ENCODE results near the gene RAPGEF6. TPM values are rescaled to one million over a fixed set of nuclear protein-coding genes. Genes with fewer than 3 reads are reported as not detected.
"Not testable (repeated sequence)": the region's sequence is repeated elsewhere in the genome, so short reads cannot be mapped to it uniquely, and the experiment has no call there.

The RAPGEF6 gene
- total RNA-seq, 5 donors from 2014 or later (not counting 1 experiment from before 2014, with no cell fraction given) = 82.9 to 122 (median 87.7) TPM

DNA sequence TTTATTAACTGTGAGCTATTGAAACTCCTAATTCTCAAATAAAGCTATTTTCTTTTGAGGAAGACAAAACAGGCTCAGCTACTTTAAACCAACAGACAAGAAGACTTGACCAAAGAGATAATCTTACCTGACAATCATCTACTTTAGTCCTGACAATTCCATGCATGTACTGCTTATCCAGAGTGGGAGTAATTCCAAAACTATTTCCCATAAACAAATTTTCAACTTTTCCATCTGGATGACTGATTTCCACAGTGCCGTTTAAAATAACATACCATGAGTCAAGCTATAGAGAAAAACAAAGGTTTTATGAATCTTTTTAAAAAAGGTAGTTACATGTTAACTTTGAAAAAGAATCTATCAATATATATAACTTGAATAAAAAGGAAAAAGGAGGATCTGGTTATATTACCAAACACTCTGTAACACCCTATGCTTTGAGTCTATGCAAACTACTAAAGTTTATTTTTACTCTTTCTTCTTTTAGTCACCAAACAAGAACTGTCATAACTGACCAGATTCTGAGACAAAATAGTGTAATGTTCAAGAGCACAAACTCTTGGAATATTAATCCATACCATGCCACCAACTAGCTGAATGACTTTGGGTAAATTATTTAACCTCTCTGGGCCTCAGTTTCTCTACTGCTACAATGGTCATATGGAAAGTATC is 129.7 kb downstream of the RAPGEF6 start:
- peak overlapping the region; percentile 44 to 67 for H3K27ac Mint-ChIP-seq
- no CpG with 5 or more reads among the region's 1 CpG for WGBS (ENCODE audit: insufficient coverage)
- ATAC-seq (replicated peaks in 1 of 4) (no peak), DNase-seq (no peak)
- H3K9me3 Mint-ChIP-seq = no peaks in the 10 kb centered on the region
- H3K27me3 ChIP-seq (replicated peaks in 1 of 2; ENCODE audit: control insufficient read depth in 2 of 2, extremely low read depth in 1 of 2, insufficient read depth in 2 of 2, low read length in 1 of 2) = no peaks in the 10 kb centered on the region
- no peaks in the 10 kb centered on the region for H3K4me1 ChIP-seq (ENCODE audit: control insufficient read depth in 1 of 2, extremely low read depth in 1 of 2, insufficient read depth in 2 of 2, low read length in 2 of 2)
- no peak overlapping the region for H3K4me3 ChIP-seq (ENCODE audit: control insufficient read depth in 1 of 2, extremely low read depth in 1 of 2, low read length in 1 of 2)
- no peaks in the 10 kb centered on the region for H3K27me3 Mint-ChIP-seq
- no peaks in the 10 kb centered on the region for H3K9me3 ChIP-seq
- no peak overlapping the region for H3K4me3 Mint-ChIP-seq
- peaks cover 53% of the 10 kb centered on the region for H3K36me3 Mint-ChIP-seq
- H3K27ac ChIP-seq (ENCODE audit: low read length) = no peak overlapping the region
- POLR2A ChIA-PET = interaction anchor here (0.6 to 1.2 kb wide), 5 partner anchors 10 to 230 kb away, joined by 3 to 9 read pairs (median 3); no protein-coding TSS in a partner anchor
- CTCF ChIA-PET = interaction anchor here (0.6 to 1.0 kb wide), 4 partner anchors 10 to 124 kb away, joined by 3 to 10 read pairs (median 5); no protein-coding TSS in a partner anchor
- H3K4me1 Mint-ChIP-seq = peaks cover 18 to 43% (median 26%) of the 10 kb centered on the region in 3 donors
- H3K36me3 ChIP-seq (ENCODE audit: control insufficient read depth in 2 of 2, extremely low read depth in 1 of 2, insufficient read depth in 1 of 2, low read length in 1 of 2) = peaks cover 5 to 60% of the 10 kb centered on the region in 2 donors

- ChIA-PET POLR2A (interaction anchor here in 1 of 2 donors (0.7 kb wide), 1 partner anchor 33 kb away, joined by 3 read pairs; no protein-coding TSS in a partner anchor), CTCF (interaction anchor here in 1 of 2 donors (0.7 kb wide), 2 partner anchors 28 to 37 kb away, joined by 3 read pairs; no protein-coding TSS in a partner anchor)
- Histone ChIP-seq H3K9me3 (no peaks in the 10 kb centered on the region), H3K36me3 (ENCODE audit: control insufficient read depth in 2 of 2, extremely low read depth in 1 of 2, insufficient read depth in 1 of 2, low read length in 1 of 2) (peaks cover 17 to 74% of the 10 kb centered on the region in 2 donors), H3K4me3 (ENCODE audit: control insufficient read depth in 1 of 2, extremely low read depth in 1 of 2, low read length in 1 of 2) (no peak overlapping the region), H3K27ac (ENCODE audit: low read length) (no peak overlapping the region), H3K27me3 (replicated peaks in 1 of 2; ENCODE audit: control insufficient read depth in 2 of 2, extremely low read depth in 1 of 2, insufficient read depth in 2 of 2, low read length in 1 of 2) (no peaks in the 10 kb centered on the region), H3K4me1 (ENCODE audit: control insufficient read depth in 1 of 2, extremely low read depth in 1 of 2, insufficient read depth in 2 of 2, low read length in 2 of 2) (no peaks in the 10 kb centered on the region)
- ATAC-seq (replicated peaks in 1 of 4) (no peak), DNase-seq (no peak)
- Mint-ChIP-seq H3K9me3 (no peaks in the 10 kb centered on the region), H3K27me3 (no peaks in the 10 kb centered on the region), H3K36me3 (peaks cover 70% of the 10 kb centered on the region), H3K4me3 (no peak overlapping the region), H3K4me1 (peaks cover 26 to 45% (median 28%) of the 10 kb centered on the region in 3 donors), H3K27ac (peak overlapping the region; percentile 63 to 75)
- no CpG with 5 or more reads among the region's 1 CpG for WGBS (ENCODE audit: insufficient coverage)
Observed at GRCh38 chr5:131496400-131496713, 138.7 kb downstream of the RAPGEF6 start.

DNA sequence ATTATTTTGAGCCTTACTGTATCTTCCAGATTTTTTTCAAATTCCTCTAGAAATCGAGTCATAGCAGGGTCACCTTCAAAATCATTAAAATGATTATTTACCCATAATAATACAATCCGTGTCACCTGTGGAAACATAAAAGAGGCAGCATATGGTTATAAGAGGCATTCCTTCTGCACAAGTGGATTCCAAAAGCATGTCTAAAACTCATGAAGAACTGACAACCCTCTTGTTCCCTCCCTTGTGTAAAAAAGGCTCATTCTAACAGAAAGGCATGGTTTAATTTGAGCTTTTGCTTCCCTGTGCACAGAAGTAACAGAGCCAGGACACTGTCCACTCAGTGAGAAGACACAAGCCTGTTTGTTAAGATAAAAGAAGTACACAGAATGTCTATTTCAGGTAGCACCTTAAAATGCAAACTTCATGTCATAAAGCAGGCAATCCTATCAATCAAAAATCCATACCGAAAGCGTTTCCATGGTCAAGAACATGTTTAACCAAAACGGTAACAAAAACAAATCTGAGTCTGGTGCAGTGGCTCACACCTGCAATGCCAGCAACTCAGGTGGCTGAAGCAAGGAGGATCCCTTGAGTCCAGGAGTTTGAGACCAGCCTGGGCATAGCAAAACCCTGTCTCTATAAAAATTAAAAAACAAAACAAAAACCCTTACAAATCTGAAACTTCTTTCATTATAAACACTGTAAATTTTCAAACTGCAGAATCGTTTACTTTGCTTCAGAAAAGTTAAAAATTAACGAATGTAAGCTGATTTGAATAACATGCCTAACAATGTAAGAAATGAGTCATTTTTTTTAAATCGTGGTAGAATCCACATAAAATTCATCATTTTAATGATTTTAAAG is 139.3 kb downstream of the RAPGEF6 start:
- WGBS (ENCODE audit: insufficient coverage) = 86% methylated on average over 3 of the region's 8 CpGs
- H3K4me3 ChIP-seq (ENCODE audit: control insufficient read depth in 1 of 2, extremely low read depth in 1 of 2, low read length in 1 of 2) = no peak overlapping the region
- H3K4me1 Mint-ChIP-seq = peaks cover 30 to 50% (median 31%) of the 10 kb centered on the region in 3 donors
- DNase-seq (no peak), ATAC-seq (replicated peaks in 1 of 4) (no peak)
- no peaks in the 10 kb centered on the region for H3K9me3 ChIP-seq
- H3K27me3 Mint-ChIP-seq = no peaks in the 10 kb centered on the region
- POLR2A ChIA-PET = interaction anchor here in 1 of 2 donors (0.6 to 0.7 kb wide), 2 partner anchors 10 to 33 kb away, joined by 3 to 4 read pairs; no protein-coding TSS in a partner anchor
- CTCF ChIA-PET = interaction anchor here (0.7 kb wide), 3 partner anchors 27 to 58 kb away, joined by 3 to 4 read pairs (median 3); no protein-coding TSS in a partner anchor
- H3K27ac ChIP-seq (ENCODE audit: low read length) = no peak overlapping the region
- no peaks in the 10 kb centered on the region for H3K27me3 ChIP-seq (replicated peaks in 1 of 2; ENCODE audit: control insufficient read depth in 2 of 2, extremely low read depth in 1 of 2, insufficient read depth in 2 of 2, low read length in 1 of 2)
- H3K36me3 Mint-ChIP-seq = peaks cover 73% of the 10 kb centered on the region
- peak overlapping the region in 1 of 2 donors; percentile 23 for H3K27ac Mint-ChIP-seq
- no peak overlapping the region for H3K4me3 Mint-ChIP-seq
- H3K36me3 ChIP-seq (ENCODE audit: control insufficient read depth in 2 of 2, extremely low read depth in 1 of 2, insufficient read depth in 1 of 2, low read length in 1 of 2) = peaks cover 18 to 74% of the 10 kb centered on the region in 2 donors
- H3K4me1 ChIP-seq (ENCODE audit: control insufficient read depth in 1 of 2, extremely low read depth in 1 of 2, insufficient read depth in 2 of 2, low read length in 2 of 2) = no peaks in the 10 kb centered on the region
- no peaks in the 10 kb centered on the region for H3K9me3 Mint-ChIP-seq

DNA sequence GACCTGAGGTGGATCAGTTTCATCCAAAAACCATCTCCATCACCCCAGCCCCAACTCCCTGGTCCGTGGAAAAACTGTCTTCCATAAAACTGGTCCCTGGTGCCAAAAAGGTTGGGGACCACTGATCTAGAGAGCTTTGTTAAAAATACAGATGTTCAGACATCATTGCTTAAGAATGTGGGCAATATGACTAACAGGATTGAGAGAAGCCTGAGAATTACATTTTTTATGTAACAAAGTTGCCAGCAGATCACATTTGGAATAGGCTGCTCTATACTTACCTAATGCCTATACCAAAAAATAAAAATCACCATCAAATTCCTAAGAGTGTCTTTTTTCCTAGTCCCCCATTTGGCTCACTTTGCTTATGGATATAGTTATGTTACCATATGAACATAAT is 143.3 kb downstream of the RAPGEF6 start:
- peaks cover 36 to 56% (median 39%) of the 10 kb centered on the region in 3 donors for H3K4me1 Mint-ChIP-seq
- CTCF ChIA-PET = interaction anchor here in 1 of 2 donors (1.0 to 1.2 kb wide), 2 partner anchors 14 to 21 kb away, joined by 3 read pairs; no protein-coding TSS in a partner anchor
- H3K36me3 Mint-ChIP-seq = peaks cover 70% of the 10 kb centered on the region
- H3K27ac ChIP-seq (ENCODE audit: low read length) = no peak overlapping the region
- H3K9me3 Mint-ChIP-seq = no peaks in the 10 kb centered on the region
- no peaks in the 10 kb centered on the region for H3K9me3 ChIP-seq
- ATAC-seq (replicated peaks in 1 of 4) = no peak
- H3K4me3 ChIP-seq (ENCODE audit: control insufficient read depth in 1 of 2, extremely low read depth in 1 of 2, low read length in 1 of 2) = no peak overlapping the region
- no peaks in the 10 kb centered on the region for H3K4me1 ChIP-seq (ENCODE audit: control insufficient read depth in 1 of 2, extremely low read depth in 1 of 2, insufficient read depth in 2 of 2, low read length in 2 of 2)
- no peak for DNase-seq
- POLR2A ChIA-PET = interaction anchor here in 1 of 2 donors (0.6 kb wide), 1 partner anchor 13 kb away, joined by 3 read pairs; no protein-coding TSS in a partner anchor
- peaks cover 17 to 64% of the 10 kb centered on the region in 2 donors for H3K36me3 ChIP-seq (ENCODE audit: control insufficient read depth in 2 of 2, extremely low read depth in 1 of 2, insufficient read depth in 1 of 2, low read length in 1 of 2)
- H3K27me3 ChIP-seq (replicated peaks in 1 of 2; ENCODE audit: control insufficient read depth in 2 of 2, extremely low read depth in 1 of 2, insufficient read depth in 2 of 2, low read length in 1 of 2) = no peaks in the 10 kb centered on the region
- no peak overlapping the region for H3K4me3 Mint-ChIP-seq
- H3K27me3 Mint-ChIP-seq = no peaks in the 10 kb centered on the region
- WGBS (ENCODE audit: insufficient coverage) = no CpG with 5 or more reads among the region's 1 CpG
- peak overlapping the region in 1 of 2 donors; percentile 49 for H3K27ac Mint-ChIP-seq

DNA sequence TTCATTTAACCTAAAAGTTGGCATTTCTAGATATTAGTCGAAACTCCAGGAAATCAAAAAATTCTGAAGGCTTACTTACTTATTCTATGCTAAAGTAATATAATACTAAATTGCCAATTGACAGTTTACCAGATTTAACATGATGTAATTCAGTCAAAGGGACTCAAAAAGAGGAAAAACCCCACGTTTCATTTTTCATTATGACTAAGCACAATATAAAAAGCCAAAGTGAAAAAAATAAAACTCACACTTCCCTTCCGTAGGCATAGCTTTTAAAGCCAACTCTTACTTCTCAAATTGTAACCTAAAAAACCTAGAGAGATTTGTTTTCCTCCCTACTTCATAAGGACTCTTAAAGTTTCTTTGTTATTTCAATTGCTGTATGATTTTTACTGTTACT is 146.6 kb downstream of the RAPGEF6 start:
- ChIA-PET POLR2A (interaction anchor here (0.7 kb wide), 2 partner anchors 54 to 203 kb away, joined by 3 read pairs; no protein-coding TSS in a partner anchor), CTCF (interaction anchor here in 1 of 2 donors (0.7 kb wide), 1 partner anchor 11 kb away, joined by 3 read pairs; no protein-coding TSS in a partner anchor)
- H3K4me3 Mint-ChIP-seq = no peak overlapping the region
- no peak overlapping the region for H3K27ac ChIP-seq (ENCODE audit: low read length)
- H3K9me3 Mint-ChIP-seq = no peaks in the 10 kb centered on the region
- no peaks in the 10 kb centered on the region for H3K27me3 Mint-ChIP-seq
- DNase-seq (no peak), ATAC-seq (replicated peaks in 1 of 4) (peak in 1 of 4 experiments; percentile 36)
- peaks cover 15 to 56% of the 10 kb centered on the region in 2 donors for H3K36me3 ChIP-seq (ENCODE audit: control insufficient read depth in 2 of 2, extremely low read depth in 1 of 2, insufficient read depth in 1 of 2, low read length in 1 of 2)
- H3K4me3 ChIP-seq (ENCODE audit: control insufficient read depth in 1 of 2, extremely low read depth in 1 of 2, low read length in 1 of 2) = no peak overlapping the region
- no CpG with 5 or more reads among the region's 3 CpGs for WGBS (ENCODE audit: insufficient coverage)
- H3K4me1 Mint-ChIP-seq = peaks cover 22 to 48% (median 45%) of the 10 kb centered on the region in 3 donors
- no peaks in the 10 kb centered on the region for H3K27me3 ChIP-seq (replicated peaks in 1 of 2; ENCODE audit: control insufficient read depth in 2 of 2, extremely low read depth in 1 of 2, insufficient read depth in 2 of 2, low read length in 1 of 2)
- H3K4me1 ChIP-seq (ENCODE audit: control insufficient read depth in 1 of 2, extremely low read depth in 1 of 2, insufficient read depth in 2 of 2, low read length in 2 of 2) = no peaks in the 10 kb centered on the region
- H3K36me3 Mint-ChIP-seq = peaks cover 63% of the 10 kb centered on the region
- H3K27ac Mint-ChIP-seq = peak overlapping the region; percentile 81 to 87
- no peaks in the 10 kb centered on the region for H3K9me3 ChIP-seq

DNA sequence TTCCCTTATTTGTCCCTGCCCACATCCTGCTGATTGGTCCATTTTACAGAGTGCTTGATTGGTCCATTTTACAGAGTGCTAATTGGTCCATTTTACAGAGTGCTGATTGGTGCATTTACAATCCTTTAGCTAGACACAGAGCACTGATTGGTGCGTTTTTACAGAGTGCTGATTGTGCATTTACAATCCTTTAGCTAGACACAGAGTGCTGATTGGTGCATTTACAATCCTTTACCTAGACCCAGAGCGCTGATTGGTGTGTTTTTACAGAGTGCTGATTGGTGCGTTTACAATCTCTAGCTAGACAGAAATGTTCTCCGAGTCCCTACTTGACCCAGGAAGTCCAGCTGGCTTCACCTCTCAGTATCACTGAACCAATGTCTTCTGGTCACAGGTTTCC is 147.7 kb downstream of the RAPGEF6 start:
- H3K27me3 ChIP-seq (replicated peaks in 1 of 2; ENCODE audit: control insufficient read depth in 2 of 2, extremely low read depth in 1 of 2, insufficient read depth in 2 of 2, low read length in 1 of 2); H3K27ac Mint-ChIP-seq; DNase-seq; H3K4me1 ChIP-seq (ENCODE audit: control insufficient read depth in 1 of 2, extremely low read depth in 1 of 2, insufficient read depth in 2 of 2, low read length in 2 of 2); H3K4me3 Mint-ChIP-seq; CTCF ChIA-PET; H3K27me3 Mint-ChIP-seq; H3K27ac ChIP-seq (ENCODE audit: low read length); POLR2A ChIA-PET; H3K9me3 ChIP-seq; ATAC-seq (replicated peaks in 1 of 4); H3K4me3 ChIP-seq (ENCODE audit: control insufficient read depth in 1 of 2, extremely low read depth in 1 of 2, low read length in 1 of 2); H3K9me3 Mint-ChIP-seq: not testable (repeated sequence)
- H3K36me3 ChIP-seq (ENCODE audit: control insufficient read depth in 2 of 2, extremely low read depth in 1 of 2, insufficient read depth in 1 of 2, low read length in 1 of 2) = peaks cover 15 to 55% of the 10 kb centered on the region in 2 donors
- Mint-ChIP-seq H3K36me3 (peaks cover 67% of the 10 kb centered on the region), H3K4me1 (peaks cover 29 to 52% (median 52%) of the 10 kb centered on the region in 3 donors)
- WGBS (ENCODE audit: insufficient coverage) = 92% methylated on average over 2 of the region's 4 CpGs

Measured in T-cell (primary cell).